ENCODE data around the gene SHMT2.

SHMT2 gene

DNA sequence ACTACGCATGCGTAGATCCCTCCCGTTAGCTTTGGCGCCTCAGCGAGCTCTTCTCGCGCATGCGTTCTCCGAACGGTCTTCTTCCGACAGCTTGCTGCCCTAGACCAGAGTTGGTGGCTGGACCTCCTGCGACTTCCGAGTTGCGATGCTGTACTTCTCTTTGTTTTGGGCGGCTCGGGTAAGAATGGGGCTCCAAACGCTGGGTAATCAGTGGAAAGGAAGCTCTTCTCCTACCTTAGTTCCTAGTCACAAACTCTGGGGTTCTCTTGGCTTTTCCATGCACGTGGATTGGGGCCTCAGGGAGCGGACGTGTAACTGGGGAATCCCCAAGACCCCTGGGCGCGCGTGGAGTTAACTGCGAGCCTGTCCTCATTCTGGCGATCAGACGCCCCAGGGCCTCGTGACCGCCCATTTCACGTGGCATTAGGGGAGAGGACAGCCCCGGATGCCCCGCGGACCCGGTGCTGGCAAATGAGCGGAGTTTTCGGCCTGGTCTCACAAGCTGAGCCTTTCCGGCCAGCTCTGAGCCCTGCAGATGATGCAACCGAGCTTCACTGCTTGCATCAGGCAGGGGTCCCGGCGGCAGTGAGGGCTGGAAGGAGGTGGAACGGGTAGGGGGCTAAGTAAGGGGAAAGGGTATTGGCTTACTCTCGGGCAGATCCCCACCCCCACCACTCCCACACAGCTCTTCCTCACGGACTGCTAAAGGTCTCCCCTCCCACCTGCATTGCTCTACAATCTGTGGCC is at the start of gene SHMT2:
TSS of gene SHMT2 (plus strand) at position 78 of the 747 bp plus-strand sequence. CDS start at position 146, 68 bp downstream.
- DNase-seq (ENCODE audit: low read depth, low spot score), result peak; percentile 91

GRCh38 chr12:57180321-57180989 is 49.1 kb upstream of the SHMT2 start:
- DNase-seq (ENCODE audit: low read depth, low spot score), result no peak

GRCh38 chr12:57181072-57181471 is 48.4 kb upstream of the SHMT2 start:
- no peak for DNase-seq (ENCODE audit: low read depth, low spot score)

DNA sequence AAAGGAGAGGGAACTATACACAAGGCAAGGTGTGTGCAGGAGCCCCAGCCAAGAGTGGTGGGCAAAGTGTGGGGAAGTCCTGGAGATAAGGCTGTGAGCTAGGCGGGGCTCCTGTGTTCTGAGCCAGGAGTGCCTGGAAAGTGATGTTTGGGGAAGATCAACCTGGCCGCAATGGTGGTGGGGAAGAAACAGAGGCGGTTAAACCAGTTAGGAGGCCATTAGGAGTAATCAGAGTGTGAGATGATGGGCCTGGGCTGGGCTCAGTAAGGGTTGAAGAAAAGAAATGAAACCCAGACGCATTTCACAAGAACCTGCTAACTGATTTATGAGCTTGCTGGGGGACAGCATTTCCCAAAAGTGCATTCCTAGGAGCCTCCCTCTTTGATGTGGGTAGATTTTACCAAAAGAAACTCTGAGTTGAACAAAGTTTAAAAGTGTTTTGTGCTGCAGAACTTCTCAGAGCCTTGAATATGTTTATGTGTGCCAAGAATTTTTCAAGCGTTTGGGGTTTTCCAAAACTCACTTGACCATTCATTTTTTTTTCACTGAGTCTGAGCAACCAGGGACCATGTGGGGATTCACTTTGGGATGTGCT is 47.9 kb upstream of the SHMT2 start:
- DNase-seq (ENCODE audit: low read depth, low spot score), result no peak

DNA sequence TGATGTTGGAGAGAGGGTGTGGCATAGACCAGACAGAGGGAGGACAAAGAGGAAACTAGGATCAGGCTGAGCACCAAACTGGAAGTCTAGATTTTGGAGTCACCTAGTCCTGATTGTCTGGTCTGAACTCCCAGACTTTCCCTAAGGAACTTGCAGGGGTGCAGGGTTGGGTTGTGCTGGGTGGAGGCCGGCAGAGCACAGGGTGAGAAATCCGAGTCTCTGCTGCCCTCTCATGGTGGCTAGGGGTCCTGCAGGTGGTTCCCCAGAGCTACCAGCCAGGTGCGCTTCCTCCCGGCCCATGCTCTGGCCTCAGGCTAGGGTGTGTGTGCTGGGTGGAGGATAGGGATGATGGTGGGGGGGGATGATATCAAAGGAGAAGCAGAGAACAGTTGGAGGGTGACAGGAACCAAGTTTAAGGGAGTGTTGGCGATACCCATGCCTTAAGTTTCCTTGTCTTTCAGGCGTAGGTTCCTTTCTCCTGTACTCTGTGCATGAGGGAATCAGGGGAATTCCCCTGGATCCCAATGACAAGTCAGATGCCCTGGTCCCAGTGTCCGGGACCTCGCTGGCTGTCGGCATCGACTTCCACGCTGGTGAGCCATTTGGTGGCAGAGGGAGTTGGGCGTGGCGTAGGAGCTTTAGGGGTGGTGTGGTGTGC is 46.5 kb upstream of the SHMT2 start:
- DNase-seq (ENCODE audit: low read depth, low spot score), result no peak

DNA sequence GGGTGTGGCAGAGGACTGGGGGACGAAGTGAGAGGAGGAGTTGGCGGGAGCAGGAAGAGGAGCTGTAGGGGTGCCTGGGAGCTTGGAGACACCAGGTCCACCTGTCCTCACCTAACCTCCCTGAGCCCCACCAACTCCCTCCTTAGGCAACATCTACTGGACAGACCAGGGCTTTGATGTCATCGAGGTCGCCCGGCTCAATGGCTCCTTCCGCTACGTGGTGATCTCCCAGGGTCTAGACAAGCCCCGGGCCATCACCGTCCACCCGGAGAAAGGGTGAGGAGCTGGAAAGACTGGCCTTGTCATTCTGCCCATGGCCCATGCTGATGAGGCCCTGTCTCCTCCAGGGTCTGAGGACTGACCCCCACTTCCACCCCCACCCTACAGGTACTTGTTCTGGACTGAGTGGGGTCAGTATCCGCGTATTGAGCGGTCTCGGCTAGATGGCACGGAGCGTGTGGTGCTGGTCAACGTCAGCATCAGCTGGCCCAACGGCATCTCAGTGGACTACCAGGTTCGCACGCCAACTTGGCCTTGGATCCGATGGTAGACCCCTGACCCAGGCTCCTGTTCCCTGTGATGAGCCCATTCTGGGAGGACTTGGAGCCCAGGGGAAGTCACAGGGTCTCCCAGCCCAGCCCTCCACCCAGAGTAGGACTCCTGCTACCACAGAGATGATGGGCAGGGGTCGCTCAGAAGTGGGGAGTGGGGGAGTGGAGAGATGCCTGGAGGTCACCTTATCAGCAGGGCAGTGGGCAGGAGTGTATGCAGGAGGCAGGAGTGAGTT is 45.4 kb upstream of the SHMT2 start:
- DNase-seq (ENCODE audit: low read depth, low spot score), result no peak

DNA sequence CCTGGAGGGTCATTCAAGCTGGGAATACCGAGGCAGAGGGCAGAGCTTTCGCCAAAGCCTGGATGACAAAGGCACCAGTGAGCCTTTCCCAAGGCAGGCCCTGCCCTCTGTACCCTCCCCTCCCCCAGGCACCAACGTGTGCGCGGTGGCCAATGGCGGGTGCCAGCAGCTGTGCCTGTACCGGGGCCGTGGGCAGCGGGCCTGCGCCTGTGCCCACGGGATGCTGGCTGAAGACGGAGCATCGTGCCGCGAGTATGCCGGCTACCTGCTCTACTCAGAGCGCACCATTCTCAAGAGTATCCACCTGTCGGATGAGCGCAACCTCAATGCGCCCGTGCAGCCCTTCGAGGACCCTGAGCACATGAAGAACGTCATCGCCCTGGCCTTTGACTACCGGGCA is 44.1 kb upstream of the SHMT2 start:
- DNase-seq (ENCODE audit: low read depth, low spot score), result no peak

GRCh38 chr12:57185906-57186508 is 43.5 kb upstream of the SHMT2 start:
- DNase-seq (ENCODE audit: low read depth, low spot score), result no peak

GRCh38 chr12:57187222-57188089 is 42.1 kb upstream of the SHMT2 start:
- no peak for DNase-seq (ENCODE audit: low read depth, low spot score)

GRCh38 chr12:57188090-57188425 is 41.5 kb upstream of the SHMT2 start:
- DNase-seq (ENCODE audit: low read depth, low spot score), result no peak

DNA sequence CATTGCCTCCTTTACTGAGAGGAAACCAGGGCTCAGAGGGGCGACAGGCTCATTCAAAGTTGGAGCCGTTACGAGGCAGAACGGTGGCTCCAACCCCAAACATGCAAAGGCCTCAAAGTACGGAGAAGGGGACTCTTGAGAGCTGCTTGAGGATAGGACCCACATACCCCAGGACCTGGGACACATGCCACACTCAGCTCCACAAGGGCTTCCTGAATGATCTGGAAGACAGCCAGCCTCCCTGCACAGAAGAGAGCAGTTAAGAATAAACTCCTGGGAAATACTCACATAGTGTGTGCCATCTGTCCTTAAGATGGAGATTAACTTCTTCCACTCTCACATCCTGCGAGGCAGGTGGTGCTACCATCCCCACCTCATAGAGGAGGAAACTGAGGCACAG is 39.5 kb upstream of the SHMT2 start:
- DNase-seq (ENCODE audit: low read depth, low spot score), result no peak

- no peak for DNase-seq (ENCODE audit: low read depth, low spot score)
Observed at GRCh38 chr12:57190821-57191220, 38.7 kb upstream of the SHMT2 start.

GRCh38 chr12:57191410-57191809 is 38.1 kb upstream of the SHMT2 start:
- DNase-seq (ENCODE audit: low read depth, low spot score), result no peak

- no peak for DNase-seq (ENCODE audit: low read depth, low spot score)
Observed at GRCh38 chr12:57192920-57193319, 36.6 kb upstream of the SHMT2 start.

GRCh38 chr12:57193706-57194245 is 35.7 kb upstream of the SHMT2 start:
- DNase-seq (ENCODE audit: low read depth, low spot score), result no peak

GRCh38 chr12:57194253-57194652 is 35.3 kb upstream of the SHMT2 start:
- DNase-seq (ENCODE audit: low read depth, low spot score), result no peak

GRCh38 chr12:57195186-57195585 is 34.3 kb upstream of the SHMT2 start:
- DNase-seq (ENCODE audit: low read depth, low spot score), result no peak

DNA sequence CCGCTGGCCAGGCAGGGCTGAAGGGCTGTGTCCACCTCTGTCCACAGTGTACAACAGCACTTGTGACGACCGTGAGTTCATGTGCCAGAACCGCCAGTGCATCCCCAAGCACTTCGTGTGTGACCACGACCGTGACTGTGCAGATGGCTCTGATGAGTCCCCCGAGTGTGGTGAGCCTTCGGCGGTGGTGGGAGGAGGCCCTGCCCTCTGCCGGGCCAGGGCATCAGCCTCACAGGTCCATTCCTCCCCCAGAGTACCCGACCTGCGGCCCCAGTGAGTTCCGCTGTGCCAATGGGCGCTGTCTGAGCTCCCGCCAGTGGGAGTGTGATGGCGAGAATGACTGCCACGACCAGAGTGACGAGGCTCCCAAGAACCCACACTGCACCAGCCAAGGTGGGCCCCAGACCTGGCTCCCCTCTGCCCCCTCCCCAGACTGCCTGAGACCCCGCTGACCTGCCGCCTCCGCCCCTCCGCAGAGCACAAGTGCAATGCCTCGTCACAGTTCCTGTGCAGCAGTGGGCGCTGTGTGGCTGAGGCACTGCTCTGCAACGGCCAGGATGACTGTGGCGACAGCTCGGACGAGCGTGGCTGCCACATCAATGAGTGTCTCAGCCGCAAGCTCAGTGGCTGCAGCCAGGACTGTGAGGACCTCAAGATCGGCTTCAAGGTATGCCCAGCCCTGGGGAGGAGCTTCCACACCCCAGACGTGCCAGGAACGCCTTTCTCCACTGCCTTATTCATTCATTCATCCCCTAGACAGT is 33.7 kb upstream of the SHMT2 start:
- no peak for DNase-seq (ENCODE audit: low read depth, low spot score)

- no peak for DNase-seq (ENCODE audit: low read depth, low spot score)
Observed at GRCh38 chr12:57196439-57196838, 33.1 kb upstream of the SHMT2 start.
